ENCODE results near the gene A3GALT2.

A3GALT2 gene

GRCh38 chr1:33320619-33321165 lies at the start of gene A3GALT2:
Gene A3GALT2 (minus strand): TSS chr1:33321098. CDS start chr1:33321098, 0 bp downstream.
- no peak for DNase-seq

- DNase-seq = no peak
These were observed 49.4 kb upstream of the A3GALT2 start for GRCh38 chr1:33370301-33370700.

GRCh38 chr1:33369764-33370163 lies 48.9 kb upstream of the A3GALT2 start:
- no peak for DNase-seq

GRCh38 chr1:33369081-33369480 lies 48.2 kb upstream of the A3GALT2 start:
- DNase-seq = no peak

- DNase-seq = no peak
These were observed 47.5 kb upstream of the A3GALT2 start for GRCh38 chr1:33368431-33368830.

GRCh38 chr1:33367485-33368405 lies 46.8 kb upstream of the A3GALT2 start:
- DNase-seq = peak; percentile 89

GRCh38 chr1:33366762-33367484 lies 46.0 kb upstream of the A3GALT2 start:
- DNase-seq = no peak

GRCh38 chr1:33365560-33365997 lies 44.7 kb upstream of the A3GALT2 start:
- no peak for DNase-seq

GRCh38 chr1:33364565-33364918 lies 43.6 kb upstream of the A3GALT2 start:
- DNase-seq = no peak

- no peak for DNase-seq
These were observed 42.6 kb upstream of the A3GALT2 start for GRCh38 chr1:33363470-33363861.

- DNase-seq = no peak
These were observed 42.1 kb upstream of the A3GALT2 start for GRCh38 chr1:33363021-33363420.

- DNase-seq = no peak
These were observed 40.8 kb upstream of the A3GALT2 start for GRCh38 chr1:33361532-33362235.

GRCh38 chr1:33360367-33360766 lies 39.5 kb upstream of the A3GALT2 start:
- DNase-seq = no peak

- DNase-seq = no peak
These were observed 39.0 kb upstream of the A3GALT2 start for GRCh38 chr1:33359931-33360330.

- DNase-seq = no peak
These were observed 38.1 kb upstream of the A3GALT2 start for GRCh38 chr1:33358795-33359503.

- no peak for DNase-seq
These were observed 37.4 kb upstream of the A3GALT2 start for GRCh38 chr1:33358114-33358794.

- no peak for DNase-seq
These were observed 36.2 kb upstream of the A3GALT2 start for GRCh38 chr1:33357099-33357498.

GRCh38 chr1:33354707-33355316 lies 33.9 kb upstream of the A3GALT2 start:
- no peak for DNase-seq

- DNase-seq = no peak
These were observed 32.6 kb upstream of the A3GALT2 start for GRCh38 chr1:33353531-33353930.

GRCh38 chr1:33351281-33351660 lies 30.4 kb upstream of the A3GALT2 start:
- no peak for DNase-seq

GRCh38 chr1:33350611-33351280 lies 29.8 kb upstream of the A3GALT2 start:
- DNase-seq = no peak
